Endometrial microvascular endothelial cells (primary cell): ENCODE results near the gene FBXW10B. TPM values are rescaled to one million over a fixed set of nuclear protein-coding genes. Genes with fewer than 3 reads are reported as not detected.
"Not testable (repeated sequence)": the region's sequence is repeated elsewhere in the genome, so short reads cannot be mapped to it uniquely, and the experiment has no call there.

Source experiments
- in situ Hi-C: cut with HindIII; loops from 2 replicates; pipeline ENCODE4 v1.10.0; 2017; ENCODE audit warnings: low sequenced_read_pairs, low pct_unique_long_range_greater_than_20kb; ENCODE audit errors: inconsistent ontology term
- total RNA-seq: library from RNA; depleted of rRNA; stranded (reverse); fragments of >200 nt; gene quantifications from one replicate; pipeline ENCODE4 v1.2.3, GENCODE V29; 2015; ENCODE audit errors: inconsistent ontology term

The FBXW10B gene
- total RNA-seq, 1 donor from 2014 or later = 0.37 TPM

DNA sequence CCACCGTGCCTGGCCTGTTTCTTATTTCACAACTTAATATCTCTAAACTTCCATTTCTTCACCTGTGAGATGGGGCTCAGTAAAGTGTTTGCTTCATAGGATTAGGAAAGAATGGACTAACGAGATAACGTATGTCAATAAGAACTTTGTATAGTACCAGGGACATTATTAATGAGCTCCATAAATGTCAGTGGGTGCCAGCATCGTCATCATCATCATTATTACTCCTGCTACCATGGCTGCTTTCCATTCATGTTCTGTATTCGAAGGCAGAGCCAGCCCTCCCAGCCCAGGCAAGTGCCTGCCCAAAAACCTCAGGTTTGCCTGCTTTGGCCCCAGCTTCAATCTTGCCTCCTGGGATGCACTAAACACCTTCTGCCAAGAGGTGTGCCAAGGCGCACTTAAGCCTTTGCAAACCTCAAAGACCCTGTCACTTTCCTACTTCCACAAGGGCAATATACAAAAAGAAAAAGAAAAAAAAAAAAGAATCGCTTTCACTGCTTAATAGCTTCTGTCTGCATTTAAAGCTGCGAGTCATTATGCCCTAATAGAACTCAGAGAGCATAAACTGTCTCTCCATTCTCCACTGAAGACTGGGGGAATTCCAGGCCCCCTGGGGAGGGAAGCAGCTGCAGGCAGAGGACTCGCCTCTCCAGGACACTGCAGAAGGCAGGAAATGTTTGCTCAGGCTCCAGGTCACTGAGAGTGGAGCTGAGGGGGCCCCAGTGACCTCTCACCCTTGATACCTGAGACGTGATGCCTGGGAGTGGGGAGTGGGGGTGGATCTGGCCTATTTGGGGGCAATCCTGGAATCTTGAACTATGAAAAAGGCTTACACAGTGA is 25.8 kb upstream of the FBXW10B start:
- in situ Hi-C loops = not testable (repeated sequence)

- in situ Hi-C loops = not testable (repeated sequence)
Observed at GRCh38 chr17:15642505-15643251, 23.2 kb upstream of the FBXW10B start.

GRCh38 chr17:15642014-15642413 is 22.5 kb upstream of the FBXW10B start:
- in situ Hi-C loops = not testable (repeated sequence)

DNA sequence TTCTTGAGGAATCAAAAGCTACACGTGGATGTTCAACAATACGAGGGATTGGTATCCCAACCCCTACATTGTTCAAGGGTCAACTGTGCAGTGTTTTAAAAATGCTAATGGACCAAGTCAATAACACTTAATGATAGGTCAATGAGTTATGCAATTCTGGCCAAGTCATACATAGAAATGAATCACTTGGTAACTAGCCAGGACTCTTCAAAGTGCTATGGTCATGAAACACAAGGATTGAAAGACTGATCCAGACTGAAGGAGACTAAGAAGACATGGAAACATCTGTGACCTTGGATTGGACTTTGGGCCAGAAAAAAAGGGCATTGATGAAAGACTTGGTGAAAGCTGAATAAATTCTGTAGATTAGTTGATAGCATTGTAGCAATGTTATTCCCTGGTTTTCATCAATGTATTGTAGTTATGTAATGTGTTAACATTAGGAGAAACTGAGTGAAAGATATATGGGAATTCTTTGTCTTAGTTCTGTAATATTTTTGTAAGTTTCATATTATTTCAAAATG is 11.5 kb upstream of the FBXW10B start:
- in situ Hi-C loops = not testable (repeated sequence)

DNA sequence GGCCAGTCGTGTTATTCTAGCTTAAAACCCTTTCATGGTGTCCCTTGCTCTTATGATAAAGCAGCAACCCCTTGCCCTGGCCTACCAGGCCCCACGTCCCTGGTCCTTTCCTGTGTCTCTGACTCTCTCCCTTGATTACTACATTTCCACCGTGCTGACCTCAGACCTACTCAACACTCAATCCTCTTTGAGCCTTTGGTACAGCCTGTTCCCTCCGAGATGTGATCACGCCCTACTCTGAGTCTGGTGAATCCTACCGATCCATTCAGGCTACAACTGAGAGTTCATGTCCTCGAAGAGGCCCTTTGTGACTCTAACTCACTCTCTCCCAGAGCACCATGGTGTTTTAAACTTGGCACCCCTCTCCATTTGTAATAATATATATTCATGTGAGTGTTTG is 10.5 kb upstream of the FBXW10B start:
- in situ Hi-C loops = not testable (repeated sequence)

DNA sequence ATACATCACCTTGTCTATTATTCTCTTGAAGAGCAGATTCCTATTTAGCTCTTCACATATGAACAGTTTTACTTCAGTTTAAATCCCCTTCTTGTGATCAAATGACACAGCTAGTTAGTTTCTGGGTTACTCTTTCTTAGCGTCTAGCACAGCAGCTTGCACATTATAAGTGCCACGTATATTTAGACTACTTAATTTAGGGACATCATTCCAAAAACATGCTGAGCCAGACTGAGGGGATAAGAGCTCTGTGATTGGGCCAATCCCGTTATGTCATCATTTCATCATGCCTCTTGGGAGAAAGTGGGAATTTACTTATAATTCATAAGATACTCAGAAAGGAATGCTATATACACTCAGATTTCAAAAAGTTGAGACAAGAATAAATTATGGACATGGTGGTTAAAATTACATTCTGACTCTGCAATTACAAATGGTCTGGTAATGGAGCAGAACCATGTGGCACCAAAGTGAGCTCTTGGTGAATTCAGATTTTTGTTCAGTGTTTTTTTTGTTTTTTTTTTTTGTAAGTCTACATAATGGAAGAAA is 4.2 kb upstream of the FBXW10B start:
- in situ Hi-C loops = not testable (repeated sequence)

DNA sequence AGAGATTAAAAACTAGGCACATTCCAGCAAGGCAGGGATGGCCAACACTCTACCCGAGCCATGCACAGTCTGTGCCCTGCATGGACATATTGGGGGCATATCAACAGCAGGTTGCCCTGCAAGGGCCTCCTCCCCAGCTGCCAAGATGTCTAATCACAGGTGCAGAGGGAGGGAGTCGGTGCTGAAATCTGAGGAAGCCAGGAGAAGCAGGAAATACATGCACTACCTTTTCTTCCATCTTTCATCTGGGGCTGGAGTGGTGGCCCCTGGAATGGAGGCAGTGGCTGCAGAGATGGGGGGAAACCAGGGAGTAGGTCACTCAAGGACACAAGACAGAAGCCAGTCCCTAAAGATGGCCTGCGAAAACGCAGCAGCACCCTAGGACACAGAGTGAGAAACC is 3.8 kb upstream of the FBXW10B start:
- in situ Hi-C loops = not testable (repeated sequence)

DNA sequence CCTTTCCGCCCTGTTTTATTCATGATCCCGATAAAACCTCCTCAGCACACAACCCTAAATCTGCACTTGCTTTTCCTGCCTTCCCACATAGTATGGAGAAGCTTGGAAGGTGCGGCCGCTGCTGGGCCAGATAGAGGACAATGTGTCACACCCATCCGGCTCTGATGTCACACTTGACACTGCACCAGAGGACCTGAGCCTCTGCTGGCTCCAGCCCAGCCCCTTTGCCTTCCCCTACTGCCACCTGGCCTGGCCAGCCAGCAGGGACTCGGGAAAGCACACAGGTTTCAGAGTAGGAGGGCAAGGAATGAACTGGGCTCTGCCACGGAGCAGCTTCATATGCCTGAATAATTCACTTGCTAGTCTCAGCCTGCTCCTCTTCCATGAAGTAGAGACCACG is 2.6 kb upstream of the FBXW10B start:
- in situ Hi-C loops = not testable (repeated sequence)

DNA sequence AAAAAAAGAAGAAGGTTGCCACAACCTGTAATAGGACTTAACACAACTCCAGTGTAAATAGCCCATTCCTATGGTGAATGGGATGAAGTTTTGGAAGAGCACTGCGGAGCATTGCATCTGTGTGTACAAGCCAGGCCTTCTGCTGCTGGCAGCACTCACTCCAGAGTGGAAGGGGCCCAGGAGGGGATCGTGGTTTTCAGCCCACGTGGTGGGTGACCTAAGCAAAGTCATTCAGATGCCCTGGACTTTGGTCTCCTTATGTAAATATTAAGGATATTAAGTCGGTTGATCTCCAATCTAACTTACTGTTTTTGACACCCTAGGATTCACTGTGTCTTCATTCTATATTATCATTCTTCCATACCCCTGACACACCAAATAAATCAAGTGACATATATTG is 2.7 kb downstream of the FBXW10B start:
- in situ Hi-C loops = not testable (repeated sequence)

GRCh38 chr17:15615850-15616249 is 3.7 kb downstream of the FBXW10B start:
- in situ Hi-C loops = not testable (repeated sequence)

DNA sequence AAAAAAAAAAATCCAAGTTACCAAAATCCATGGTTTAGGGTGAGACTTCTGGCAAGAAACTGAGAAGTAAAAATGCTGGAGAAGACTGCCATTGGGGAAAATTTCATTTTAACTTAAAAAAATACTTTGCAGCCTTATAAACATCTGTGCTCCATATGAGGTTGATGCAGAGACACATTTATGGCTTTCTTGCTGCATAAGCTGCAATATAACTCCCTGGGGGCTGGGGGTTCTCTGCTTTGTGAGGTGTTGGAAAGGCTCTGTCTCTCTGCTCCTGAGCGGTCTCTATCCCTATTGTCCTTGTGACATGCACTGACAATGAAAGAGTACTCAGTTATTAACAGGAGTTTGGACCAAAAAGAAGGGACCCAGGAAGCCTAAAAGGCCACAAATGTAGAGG is 6.4 kb downstream of the FBXW10B start:
- in situ Hi-C loops = not testable (repeated sequence)

DNA sequence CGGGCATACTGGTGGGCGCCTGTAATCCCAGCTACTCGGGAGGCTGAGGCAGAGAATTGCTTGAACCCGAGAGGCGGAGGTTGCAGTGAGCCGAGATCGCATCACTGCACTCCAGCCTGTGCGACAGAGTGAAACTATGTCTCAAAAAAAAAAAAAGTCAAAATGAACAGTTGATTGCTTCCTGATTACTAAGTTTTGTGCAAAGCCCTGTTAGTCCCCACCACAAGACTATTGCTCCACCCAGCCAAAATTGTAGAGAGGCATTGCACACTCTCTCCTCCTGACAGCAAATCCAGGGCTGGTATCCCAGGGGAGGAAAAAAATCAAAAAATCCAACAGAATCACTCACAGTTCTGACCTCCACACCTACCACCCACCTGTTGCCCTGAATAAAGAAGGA is 26.5 kb downstream of the FBXW10B start:
- in situ Hi-C loops = not testable (repeated sequence)

- in situ Hi-C loops = not testable (repeated sequence)
Observed at GRCh38 chr17:15591986-15592385, 27.5 kb downstream of the FBXW10B start.

GRCh38 chr17:15590844-15591243 is 28.7 kb downstream of the FBXW10B start:
- in situ Hi-C loops = not testable (repeated sequence)

DNA sequence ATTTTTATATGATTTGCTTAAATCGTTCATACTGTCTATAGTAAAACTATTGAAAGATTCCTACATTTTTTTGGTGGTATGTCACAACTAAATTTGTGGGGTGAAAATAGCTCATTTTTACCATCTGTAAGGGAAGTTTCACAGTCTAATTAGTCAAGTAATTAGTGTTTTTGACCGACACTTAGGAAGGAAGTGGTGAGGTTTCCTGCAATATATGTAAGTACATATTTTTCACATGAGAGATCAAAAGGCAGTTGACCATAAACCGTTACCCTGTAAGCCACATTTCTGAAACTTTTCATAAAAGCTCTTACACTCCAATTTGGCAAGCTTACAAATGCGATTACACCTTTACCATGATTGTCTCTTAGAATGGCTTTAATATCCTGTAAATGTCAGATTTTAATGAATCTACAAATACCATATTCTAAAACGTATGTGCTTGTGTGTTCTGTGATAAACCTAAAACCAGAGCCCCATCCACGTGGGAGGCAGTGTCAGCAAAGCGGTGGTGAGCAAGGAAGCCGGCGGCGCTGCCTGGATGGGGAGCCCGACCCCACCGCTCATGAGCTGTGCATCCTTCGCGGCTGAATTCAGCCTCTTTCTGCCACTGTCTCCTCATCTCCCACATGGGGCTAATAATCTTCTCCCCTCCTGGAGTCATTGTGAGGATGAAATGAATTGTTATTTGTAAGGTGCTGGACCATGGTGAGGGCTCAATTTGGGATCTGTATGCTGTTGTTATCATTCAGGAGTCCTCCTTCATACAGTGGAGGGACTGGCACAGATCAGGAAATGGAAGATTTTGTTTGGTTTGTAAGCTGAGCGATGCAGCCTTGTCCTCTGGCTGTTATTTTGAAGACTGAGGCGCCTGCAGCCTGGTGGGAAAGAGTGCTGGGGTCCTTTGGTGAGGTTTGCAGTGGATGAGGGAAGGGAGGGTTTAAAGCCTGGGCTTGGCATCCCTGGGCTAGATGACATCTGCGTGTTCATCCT is 29.7 kb downstream of the FBXW10B start:
- in situ Hi-C loops = not testable (repeated sequence)

DNA sequence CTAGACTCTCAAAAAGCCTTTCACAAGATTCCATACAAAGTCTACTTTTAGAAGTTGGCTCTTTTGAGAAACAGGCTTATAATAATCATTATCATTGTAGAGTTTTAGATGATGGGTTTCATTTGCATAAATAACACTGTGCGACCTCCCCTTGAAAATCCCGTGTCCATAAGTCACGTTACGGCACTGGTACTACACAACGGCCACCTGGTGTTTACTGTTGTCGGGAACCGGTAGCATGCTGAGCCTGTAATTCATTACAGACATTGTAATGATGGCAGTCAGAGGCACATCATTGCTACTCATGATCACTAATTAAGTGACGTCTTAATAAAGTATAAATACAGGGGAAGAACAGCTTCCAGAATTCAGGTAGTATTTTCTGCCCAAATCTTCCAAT is 31.5 kb downstream of the FBXW10B start:
- in situ Hi-C loops = not testable (repeated sequence)

GRCh38 chr17:15583313-15583712 is 36.2 kb downstream of the FBXW10B start:
- in situ Hi-C loops = not testable (repeated sequence)

DNA sequence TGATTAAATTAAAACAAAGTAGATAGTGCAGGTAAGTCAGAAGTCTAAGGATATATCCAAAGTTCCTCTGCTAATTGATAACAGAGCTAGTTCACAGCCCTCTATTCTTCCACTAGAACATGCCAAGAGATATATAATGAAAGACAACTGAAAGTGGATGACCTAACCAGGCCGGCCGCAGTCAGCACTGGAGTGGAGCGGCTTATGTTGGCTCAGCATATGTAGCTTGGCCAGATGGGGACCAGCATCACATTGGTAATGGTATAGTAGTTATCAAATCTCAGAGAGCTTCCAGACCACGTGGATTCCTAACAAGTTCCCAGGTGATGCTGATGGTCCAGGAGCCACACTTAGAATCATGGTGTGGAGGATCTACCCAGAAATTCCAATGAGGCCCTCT is 38.0 kb downstream of the FBXW10B start:
- in situ Hi-C loops = not testable (repeated sequence)
